ENCODE data around the gene PRDX6.
"Not testable (repeated sequence)": the region's sequence is repeated elsewhere in the genome, so short reads cannot be mapped to it uniquely, and the experiment has no call there.

The PRDX6 gene

DNA sequence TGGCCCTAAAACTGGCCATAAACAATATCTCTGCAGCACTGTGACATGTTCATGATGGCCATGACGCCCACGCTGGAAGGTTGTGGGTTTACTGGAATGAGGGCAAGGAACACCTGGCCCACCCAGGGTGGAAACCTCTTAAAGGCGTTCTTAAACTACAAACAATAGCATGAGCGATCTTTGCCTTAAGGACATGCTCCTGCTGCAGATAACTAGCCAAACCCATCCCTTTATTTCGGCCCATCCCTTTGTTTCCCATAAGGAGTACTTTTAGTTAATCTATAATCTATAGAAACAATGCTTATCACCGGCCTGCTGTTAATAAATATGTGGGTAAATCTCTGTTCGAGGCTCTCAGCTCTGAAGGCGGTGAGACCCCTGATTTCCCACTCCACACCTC lies 16.0 kb downstream of the PRDX6 start:
- in situ Hi-C loops (cut with MboI; ENCODE audit: low sequenced_read_pairs), result not testable (repeated sequence)

- in situ Hi-C loops (cut with MboI; ENCODE audit: low sequenced_read_pairs), result no loop called here
These were observed 18.6 kb downstream of the PRDX6 start for GRCh38 chr1:173495609-173496267.

GRCh38 chr1:173496757-173497320 lies 19.7 kb downstream of the PRDX6 start:
- in situ Hi-C loops (cut with MboI; ENCODE audit: low sequenced_read_pairs), result no loop called here

DNA sequence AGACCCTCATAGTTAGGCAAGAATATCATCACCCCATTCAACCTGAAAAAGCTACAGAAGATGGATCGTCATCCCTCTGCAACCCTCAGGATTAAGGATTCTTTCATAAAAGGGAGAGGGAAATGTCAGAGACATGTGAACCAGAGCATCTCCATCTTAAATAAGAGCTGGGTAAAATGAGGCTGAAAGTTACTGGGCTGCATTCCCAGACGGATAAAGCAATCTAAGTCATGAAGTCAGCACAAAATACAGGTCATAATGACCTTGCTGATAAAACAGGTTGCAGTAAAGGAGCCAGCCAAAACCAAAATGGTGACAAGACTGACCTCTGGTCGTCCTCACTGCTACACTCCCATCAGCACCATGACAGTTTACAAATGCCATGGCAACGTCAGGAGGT lies 22.6 kb downstream of the PRDX6 start:
- in situ Hi-C loops (cut with MboI; ENCODE audit: low sequenced_read_pairs), result no loop called here

DNA sequence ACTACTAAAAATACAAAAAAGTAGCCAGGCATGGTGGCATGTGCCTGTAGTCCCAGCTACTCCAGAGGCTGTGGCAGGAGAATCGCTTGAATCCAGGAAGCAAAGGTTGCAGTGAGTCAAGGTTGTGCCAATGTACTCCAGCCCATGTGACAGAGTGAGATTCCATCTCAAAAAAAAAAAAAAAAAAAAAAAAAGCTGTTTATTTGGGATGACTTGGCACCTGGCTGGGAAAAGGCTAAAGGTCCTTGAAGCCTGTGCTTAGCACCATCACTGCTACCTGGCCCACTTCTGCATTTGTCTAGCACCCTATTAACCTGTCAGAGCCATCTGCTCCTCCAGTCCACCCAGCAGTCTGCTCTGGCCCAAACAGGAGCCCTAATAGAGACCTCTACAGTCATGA lies 25.0 kb downstream of the PRDX6 start:
- in situ Hi-C loops (cut with MboI; ENCODE audit: low sequenced_read_pairs), result no loop called here

DNA sequence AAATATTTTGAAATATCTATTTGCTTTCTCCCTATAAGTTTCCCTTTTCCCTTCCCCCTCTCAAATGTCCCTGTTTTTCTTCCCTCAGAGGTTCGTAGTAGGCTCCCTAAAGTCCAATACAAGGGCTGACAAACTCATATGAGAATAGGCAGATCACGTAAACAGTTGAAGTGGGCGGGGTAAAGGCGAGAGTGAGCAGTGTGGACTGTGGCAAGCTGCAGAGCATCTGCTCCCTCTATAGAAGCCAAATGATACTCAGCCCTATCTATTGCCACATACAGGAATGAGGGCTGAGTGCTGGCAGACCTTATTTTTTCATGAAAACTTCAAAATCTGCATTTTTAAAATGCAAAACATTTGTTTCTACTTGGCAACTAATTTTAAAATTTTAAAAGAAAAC lies 26.3 kb downstream of the PRDX6 start:
- in situ Hi-C loops (cut with MboI; ENCODE audit: low sequenced_read_pairs), result no loop called here

DNA sequence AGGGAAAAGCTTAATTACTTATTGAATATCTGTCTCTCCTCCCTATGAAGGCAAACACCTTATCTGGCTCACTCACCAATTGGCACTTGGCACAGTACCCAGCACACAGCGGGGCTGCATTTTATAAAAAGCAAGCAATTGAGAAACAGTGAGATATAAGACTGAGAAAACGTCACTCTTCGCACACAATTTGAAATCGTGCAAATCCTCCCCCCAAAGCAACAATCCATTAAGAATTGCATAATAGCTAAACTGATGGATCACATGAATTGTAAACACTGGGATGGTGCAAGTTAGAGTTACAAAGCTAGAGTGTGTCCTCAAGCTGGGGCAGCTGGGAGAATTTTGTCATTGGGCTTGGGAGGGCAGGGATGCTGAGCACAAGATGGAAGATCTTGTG lies 27.1 kb downstream of the PRDX6 start:
- in situ Hi-C loops (cut with MboI; ENCODE audit: low sequenced_read_pairs), result no loop called here

GRCh38 chr1:173505391-173505790 lies 28.3 kb downstream of the PRDX6 start:
- in situ Hi-C loops (cut with MboI; ENCODE audit: low sequenced_read_pairs), result no loop called here

- in situ Hi-C loops (cut with MboI; ENCODE audit: low sequenced_read_pairs), result no loop called here
These were observed 29.3 kb downstream of the PRDX6 start for GRCh38 chr1:173506437-173506836.

DNA sequence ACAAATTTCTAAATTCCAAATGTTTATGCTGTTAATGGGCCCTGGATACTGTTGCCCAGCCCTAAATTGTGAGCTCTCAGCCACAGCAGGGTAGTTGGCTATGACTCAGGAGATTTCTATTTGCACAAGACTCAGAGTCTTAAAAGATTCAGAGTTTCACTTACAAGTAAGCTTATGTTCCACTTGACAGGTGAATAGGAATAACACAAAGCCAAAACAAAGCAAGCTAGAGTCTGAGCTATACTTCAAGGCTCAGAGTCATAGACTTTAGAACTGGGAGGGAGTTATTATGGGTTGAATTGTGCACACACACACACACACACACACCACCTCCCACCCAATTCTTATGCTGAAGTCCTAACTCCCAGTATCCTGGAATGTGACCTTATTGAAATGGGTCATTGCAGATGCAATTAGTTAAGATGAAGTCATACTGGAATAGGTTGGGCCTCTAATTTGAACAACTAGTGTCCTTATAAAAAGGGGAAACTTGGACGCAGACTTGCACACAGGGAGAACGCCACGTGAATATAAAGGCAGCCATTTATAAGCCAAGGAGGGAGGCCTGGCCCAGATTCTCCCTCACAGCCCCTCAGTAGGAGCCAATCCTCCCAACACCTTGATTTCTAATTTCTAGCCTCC lies 30.2 kb downstream of the PRDX6 start:
- in situ Hi-C loops (cut with MboI; ENCODE audit: low sequenced_read_pairs), result no loop called here

- in situ Hi-C loops (cut with MboI; ENCODE audit: low sequenced_read_pairs), result no loop called here
These were observed 30.7 kb downstream of the PRDX6 start for GRCh38 chr1:173507847-173508209.

DNA sequence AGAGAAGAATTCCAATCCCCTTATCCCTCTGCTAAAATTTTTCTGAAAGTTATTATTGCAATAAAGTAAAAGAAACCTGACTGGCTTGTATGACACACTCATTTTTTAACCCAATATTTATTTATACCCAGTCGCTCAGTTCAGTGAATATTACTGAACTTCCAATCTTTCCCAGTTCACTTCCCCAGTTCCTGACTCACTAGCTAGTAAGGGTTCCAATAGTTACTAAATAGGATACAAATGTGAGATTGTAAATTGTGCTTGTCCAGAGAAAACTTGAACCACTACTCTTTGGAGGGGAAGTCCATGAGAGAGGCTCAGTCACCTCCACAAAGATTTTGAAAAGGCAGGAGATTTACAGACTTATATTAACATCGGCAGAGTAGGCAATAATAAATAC lies 31.4 kb downstream of the PRDX6 start:
- in situ Hi-C loops (cut with MboI; ENCODE audit: low sequenced_read_pairs), result no loop called here

GRCh38 chr1:173509797-173510196 lies 32.7 kb downstream of the PRDX6 start:
- in situ Hi-C loops (cut with MboI; ENCODE audit: low sequenced_read_pairs), result no loop called here

DNA sequence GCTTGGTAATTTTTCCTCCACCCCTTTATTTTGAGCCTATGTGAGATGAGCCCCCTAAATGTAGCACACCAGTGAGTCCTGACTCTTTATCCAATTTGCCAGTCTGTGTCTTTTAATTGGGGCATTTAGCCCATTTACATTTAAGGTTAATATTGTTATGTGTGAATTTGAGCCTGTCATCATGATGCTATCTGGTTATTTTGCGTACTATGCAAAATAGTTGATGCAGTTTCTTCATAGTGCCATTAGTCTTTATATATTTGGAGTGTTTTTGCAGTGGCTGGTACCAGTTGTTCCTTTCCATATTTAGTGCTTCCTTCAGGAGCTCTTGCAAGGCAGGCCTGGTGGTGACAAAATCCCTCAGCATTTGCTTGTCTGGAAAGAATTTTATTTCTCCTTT lies 37.4 kb downstream of the PRDX6 start:
- in situ Hi-C loops (cut with MboI; ENCODE audit: low sequenced_read_pairs), result not testable (repeated sequence)

DNA sequence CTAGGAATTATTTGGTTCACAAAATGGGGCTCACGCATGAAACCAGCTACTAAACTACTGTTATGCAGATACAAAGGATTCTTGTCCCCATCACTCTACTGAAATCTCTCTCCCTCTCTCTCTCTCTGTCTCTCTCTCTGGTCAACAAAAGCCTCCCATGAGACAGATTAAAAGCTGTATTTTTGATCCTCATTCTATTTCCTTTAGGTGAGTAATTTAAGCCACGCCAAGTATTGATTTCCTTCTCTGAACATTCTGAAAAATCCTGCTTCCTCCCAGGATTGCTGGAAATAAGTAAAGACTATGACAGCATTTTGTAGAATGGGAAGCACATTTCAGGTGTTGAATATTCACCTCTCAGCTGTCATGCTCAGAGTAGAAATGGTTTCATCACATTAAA lies 43.7 kb downstream of the PRDX6 start:
- in situ Hi-C loops (cut with MboI; ENCODE audit: low sequenced_read_pairs), result no loop called here

GRCh38 chr1:173523329-173523728 lies 46.2 kb downstream of the PRDX6 start:
- in situ Hi-C loops (cut with MboI; ENCODE audit: low sequenced_read_pairs), result no loop called here

DNA sequence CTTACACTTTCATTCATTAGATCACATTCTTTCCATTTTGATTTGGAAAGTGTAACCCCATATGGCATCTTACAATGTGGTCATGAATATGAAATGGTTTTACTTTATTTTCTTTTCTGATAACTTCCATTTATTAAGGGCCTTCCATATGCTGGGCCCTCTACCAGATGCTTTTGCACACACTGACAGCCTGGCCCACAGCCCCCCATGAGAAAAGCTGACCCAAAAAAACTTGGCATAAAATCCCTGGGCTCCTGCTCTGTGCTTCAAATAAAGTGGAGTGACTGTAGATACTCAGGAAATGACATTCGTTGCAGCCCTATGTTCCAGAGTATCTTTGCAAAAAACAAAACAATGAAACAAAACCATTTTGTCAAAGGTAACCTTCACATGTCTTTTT lies 48.8 kb downstream of the PRDX6 start:
- in situ Hi-C loops (cut with MboI; ENCODE audit: low sequenced_read_pairs), result no loop called here

DNA sequence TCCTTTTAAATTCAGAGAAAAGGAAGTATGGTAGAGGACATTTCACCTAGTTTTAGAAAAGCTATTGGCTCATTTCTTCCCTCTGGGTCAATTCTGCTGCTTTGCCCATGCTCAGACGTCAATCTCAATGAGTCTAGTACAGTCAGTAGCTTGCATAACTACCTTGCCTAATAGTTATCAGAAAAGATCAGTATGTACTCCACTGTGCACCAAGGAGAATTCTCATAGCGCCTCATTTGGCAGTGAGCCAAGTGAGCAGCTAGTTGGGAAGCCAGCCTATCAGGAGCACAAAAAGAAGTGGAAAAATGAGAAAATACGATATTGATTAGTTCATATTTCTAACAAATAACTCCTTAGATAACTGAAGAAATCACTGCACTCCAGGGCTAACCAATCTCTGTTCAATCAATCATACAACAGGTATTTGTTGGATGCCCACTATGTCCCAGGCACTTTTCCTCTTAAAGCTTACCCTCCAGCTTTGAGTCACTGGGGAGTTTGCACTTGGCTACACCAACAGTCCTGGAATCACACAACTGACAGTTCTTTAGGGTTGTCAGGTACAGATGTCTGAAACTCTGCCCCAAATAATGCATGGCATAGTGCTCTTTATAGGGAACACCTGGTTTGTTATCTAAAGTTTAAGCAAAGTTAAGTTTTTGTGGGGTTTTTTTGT lies 50.2 kb downstream of the PRDX6 start:
- in situ Hi-C loops (cut with MboI; ENCODE audit: low sequenced_read_pairs), result no loop called here

- in situ Hi-C loops (cut with MboI; ENCODE audit: low sequenced_read_pairs), result no loop called here
These were observed 52.0 kb downstream of the PRDX6 start for GRCh38 chr1:173529106-173529505.

GRCh38 chr1:173530795-173531693 lies 53.9 kb downstream of the PRDX6 start:
- in situ Hi-C loops (cut with MboI; ENCODE audit: low sequenced_read_pairs), result no loop called here

DNA sequence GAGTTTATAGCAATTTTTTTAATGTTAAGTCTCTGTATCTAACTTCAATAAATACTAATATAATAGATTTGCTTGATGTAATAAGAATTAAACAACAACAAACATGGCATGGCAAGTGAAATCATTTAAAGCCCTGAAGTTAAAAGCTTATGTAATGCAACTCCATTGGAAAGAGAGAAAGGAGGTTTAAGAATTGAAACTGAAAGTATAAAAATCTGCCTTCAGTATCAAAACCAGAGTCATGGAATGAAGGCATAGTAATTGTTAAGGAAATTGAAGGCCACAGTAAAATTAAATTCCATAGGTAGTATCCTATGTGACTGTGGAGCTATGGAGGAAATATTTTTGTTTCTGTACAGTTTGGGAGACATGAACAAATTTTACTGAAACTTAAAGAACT lies 55.1 kb downstream of the PRDX6 start:
- in situ Hi-C loops (cut with MboI; ENCODE audit: low sequenced_read_pairs), result no loop called here
